ENCODE data around the gene KREMEN2.

- TF ChIP-seq POLR2AphosphoS5 (IDR thresholded peaks at IDR 0.05; ENCODE audit: low read depth, low read length) (no peak), SPI1 (IDR thresholded peaks at IDR 0.05; ENCODE audit: low read depth, low read length) (no peak), POU2F2 (IDR thresholded peaks at IDR 0.05; ENCODE audit: low read depth, low read length) (no peak), POLR2A (IDR thresholded peaks at IDR 0.05; ENCODE audit: low read depth, low read length) (no peak), TAF1 (IDR thresholded peaks at IDR 0.05; ENCODE audit: low read depth, low read length) (no peak), PAX5 (IDR thresholded peaks at IDR 0.05; ENCODE audit: insufficient read depth, low read length, severe bottlenecking) (no peak)
Measured at GRCh38 chr16:2967721-2968161, 3.7 kb downstream of the KREMEN2 start.

All from GM12891 (cell line).